Activated naive CD4-positive, alpha-beta T cell treated with anti-CD3 and anti-CD28 coated beads for 36 hours (primary cell): ENCODE measurements around the gene PTX4. TPM values are rescaled to one million over a fixed set of nuclear protein-coding genes. Genes with fewer than 3 reads are reported as not detected.

Experiments
- CTCF ChIA-PET: fragments of 350-600 bp; sonication (Branson Sonifier 250); formaldehyde crosslinking; loops from one replicate; lab custom pipeline; 2021; ENCODE audit warnings: antibody characterized with exemption; lab: Charles Lee
- DNase-seq: peaks from one replicate; pipeline ENCODE4 v3.0.0-alpha.2; 2020
- H3K27ac Mint-ChIP-seq: one replicate; pipeline ENCODE4 v1.8.0; 2021; ENCODE audit warnings: mild to moderate bottlenecking, mixed read lengths
- H3K27me3 Mint-ChIP-seq: one replicate; pipeline ENCODE4 v1.8.0; 2021; ENCODE audit warnings: low read depth, mixed read lengths
- H3K36me3 Mint-ChIP-seq: one replicate; pipeline ENCODE4 v1.8.0; 2021; ENCODE audit warnings: low read depth, mixed read lengths
- H3K4me1 Mint-ChIP-seq: one replicate; pipeline ENCODE4 v1.8.0; 2021; ENCODE audit warnings: low read depth, mixed read lengths
- H3K4me3 Mint-ChIP-seq: one replicate; pipeline ENCODE4 v1.8.0; 2021; ENCODE audit warnings: mild to moderate bottlenecking, moderate library complexity, mixed read lengths
- H3K9me3 Mint-ChIP-seq: one replicate; pipeline ENCODE4 v1.8.0; 2021; ENCODE audit warnings: mixed read lengths
- intact Hi-C: fragments of 100-400 bp; cut with micrococcal nuclease; formaldehyde crosslinking; loops from one replicate; pipeline ENCODE4 v1.15.1; 2023
- total RNA-seq, 2 experiments: library from RNA; stranded (reverse); gene quantifications; one replicate each; pipeline ENCODE4 v1.2.3, GENCODE V29; 2021

The PTX4 gene
- total RNA-seq, 2 experiments from 2014 or later, result not detected

GRCh38 chr16:1458336-1458976, 30.3 kb downstream of the PTX4 start:
- CTCF ChIA-PET, result no interaction called here

DNA sequence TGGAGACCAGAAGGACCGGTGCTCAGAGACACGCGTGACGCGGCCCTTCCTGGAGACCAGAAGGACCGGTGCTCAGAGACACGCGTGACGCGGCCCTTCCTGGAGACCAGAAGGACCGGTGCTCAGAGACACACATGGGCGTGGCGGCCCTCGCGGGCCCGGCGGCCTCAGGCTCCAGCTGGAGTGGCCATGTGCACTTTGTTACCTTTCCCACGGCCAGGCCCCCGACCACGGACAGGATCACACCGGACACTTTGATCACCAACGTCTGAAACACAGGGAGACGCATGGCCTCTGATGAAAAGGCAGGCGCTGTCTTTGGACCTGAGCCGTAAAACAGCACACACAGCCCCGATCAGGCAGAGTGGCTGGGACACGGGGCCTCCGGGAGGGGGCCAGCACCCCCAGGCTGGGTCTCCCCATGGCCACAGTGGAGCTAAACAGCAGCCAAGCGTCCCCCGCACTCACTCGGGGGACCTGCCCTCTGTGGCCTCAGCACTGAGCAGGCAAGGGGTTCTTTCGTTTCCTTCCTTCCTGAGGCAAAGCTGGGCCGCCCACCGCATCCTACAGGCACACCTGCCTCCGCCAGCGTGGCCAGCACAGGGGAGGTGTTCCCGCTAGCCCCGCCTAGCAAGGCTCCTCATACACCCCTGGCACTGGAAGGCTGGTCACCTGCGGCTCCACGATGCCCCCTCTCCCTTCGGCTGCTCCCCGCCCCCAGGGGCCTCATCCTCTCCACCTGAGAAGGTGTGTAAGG, 31.1 kb downstream of the PTX4 start:
- no peak overlapping the region for H3K27ac Mint-ChIP-seq
- intact Hi-C loops, result no loop called here

More at GRCh38 chr16:1458336-1458976, 30.3 kb downstream of the PTX4 start:
- no peaks in the 10 kb centered on the region for H3K9me3 Mint-ChIP-seq
- peaks cover 6% of the 10 kb centered on the region for H3K36me3 Mint-ChIP-seq
- H3K4me3 Mint-ChIP-seq, result no peak overlapping the region
- no peak overlapping the region for H3K27ac Mint-ChIP-seq
- no peaks in the 10 kb centered on the region for H3K27me3 Mint-ChIP-seq
- peak; percentile 30 for DNase-seq
- peaks cover 10% of the 10 kb centered on the region for H3K4me1 Mint-ChIP-seq
- intact Hi-C loops, result no loop called here

GRCh38 chr16:1456951-1457350, 31.8 kb downstream of the PTX4 start:
- Mint-ChIP-seq H3K4me3 (no peak overlapping the region), H3K4me1 (peaks cover 8% of the 10 kb centered on the region), H3K9me3 (no peaks in the 10 kb centered on the region), H3K27ac (no peak overlapping the region), H3K27me3 (no peaks in the 10 kb centered on the region), H3K36me3 (peaks cover 5% of the 10 kb centered on the region)
- CTCF ChIA-PET, result no interaction called here
- no peak for DNase-seq
- intact Hi-C loops, result no loop called here

More for the DNA sequence above, 31.1 kb downstream of the PTX4 start:
- Mint-ChIP-seq H3K4me1 (peaks cover 10% of the 10 kb centered on the region), H3K27me3 (no peaks in the 10 kb centered on the region), H3K36me3 (peaks cover 6% of the 10 kb centered on the region), H3K9me3 (no peaks in the 10 kb centered on the region), H3K4me3 (no peak overlapping the region)
- no peak for DNase-seq
- CTCF ChIA-PET, result no interaction called here

GRCh38 chr16:1455190-1456171, 33.3 kb downstream of the PTX4 start:
- H3K36me3 Mint-ChIP-seq, result peaks cover 4% of the 10 kb centered on the region
- no peaks in the 10 kb centered on the region for H3K27me3 Mint-ChIP-seq
- peaks cover 7% of the 10 kb centered on the region for H3K4me1 Mint-ChIP-seq
- H3K27ac Mint-ChIP-seq, result no peak overlapping the region
- CTCF ChIA-PET, result interaction anchor here (0.6 kb wide), 1 partner anchor 17 kb away, joined by 4 read pairs; no protein-coding TSS in a partner anchor
- H3K9me3 Mint-ChIP-seq, result no peaks in the 10 kb centered on the region
- H3K4me3 Mint-ChIP-seq, result no peak overlapping the region
- intact Hi-C loops, result no loop called here
- no peak for DNase-seq

GRCh38 chr16:1454561-1454960, 34.2 kb downstream of the PTX4 start:
- CTCF ChIA-PET, result interaction anchor here (0.6 kb wide), 1 partner anchor 18 kb away, joined by 4 read pairs; no protein-coding TSS in a partner anchor
- no peaks in the 10 kb centered on the region for H3K27me3 Mint-ChIP-seq
- H3K9me3 Mint-ChIP-seq, result no peaks in the 10 kb centered on the region
- peaks cover 7% of the 10 kb centered on the region for H3K4me1 Mint-ChIP-seq
- intact Hi-C loops, result no loop called here
- DNase-seq, result no peak
- no peak overlapping the region for H3K4me3 Mint-ChIP-seq
- peaks cover 7% of the 10 kb centered on the region for H3K36me3 Mint-ChIP-seq
- no peak overlapping the region for H3K27ac Mint-ChIP-seq

- Mint-ChIP-seq H3K27ac (peak overlapping the region; percentile 30), H3K36me3 (peaks cover 7% of the 10 kb centered on the region), H3K4me1 (peaks cover 3% of the 10 kb centered on the region), H3K4me3 (no peak overlapping the region), H3K27me3 (no peaks in the 10 kb centered on the region), H3K9me3 (no peaks in the 10 kb centered on the region)
- CTCF ChIA-PET, result no interaction called here
- intact Hi-C loops, result no loop called here
- no peak for DNase-seq
Observed at GRCh38 chr16:1453316-1453715, 35.4 kb downstream of the PTX4 start.

GRCh38 chr16:1452530-1452929, 36.2 kb downstream of the PTX4 start:
- DNase-seq, result no peak
- no peak overlapping the region for H3K4me3 Mint-ChIP-seq
- no peak overlapping the region for H3K27ac Mint-ChIP-seq
- intact Hi-C loops, result no loop called here
- peaks cover 3% of the 10 kb centered on the region for H3K4me1 Mint-ChIP-seq
- CTCF ChIA-PET, result no interaction called here
- H3K9me3 Mint-ChIP-seq, result no peaks in the 10 kb centered on the region
- H3K36me3 Mint-ChIP-seq, result peaks cover 7% of the 10 kb centered on the region
- H3K27me3 Mint-ChIP-seq, result no peaks in the 10 kb centered on the region

- intact Hi-C loops, result no loop called here
- H3K27me3 Mint-ChIP-seq, result no peaks in the 10 kb centered on the region
- CTCF ChIA-PET, result no interaction called here
- H3K4me1 Mint-ChIP-seq, result peaks cover 3% of the 10 kb centered on the region
- no peak for DNase-seq
- no peaks in the 10 kb centered on the region for H3K9me3 Mint-ChIP-seq
- peaks cover 7% of the 10 kb centered on the region for H3K36me3 Mint-ChIP-seq
- no peak overlapping the region for H3K4me3 Mint-ChIP-seq
- no peak overlapping the region for H3K27ac Mint-ChIP-seq
Observed at GRCh38 chr16:1451702-1452392, 36.9 kb downstream of the PTX4 start.

DNA sequence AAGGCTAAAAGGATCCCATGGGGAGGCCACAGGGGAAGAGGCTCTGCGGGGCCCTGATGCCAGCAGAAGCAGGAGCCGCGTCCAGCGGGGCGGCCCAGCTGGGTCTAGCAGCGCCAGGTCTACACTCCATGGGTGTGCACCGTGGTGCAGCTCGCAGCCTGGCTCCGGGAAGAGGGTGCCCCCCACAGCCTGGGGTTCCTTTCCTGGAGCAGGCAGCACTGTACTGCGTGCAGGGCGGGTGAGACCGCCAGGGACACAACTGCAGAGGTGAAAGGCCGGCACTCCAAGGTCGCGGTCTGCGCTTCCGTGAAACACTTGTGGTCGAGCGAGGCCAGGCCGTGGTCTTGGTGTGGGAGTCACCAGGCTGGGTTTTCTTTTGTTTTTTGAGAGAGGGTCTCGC, 37.9 kb downstream of the PTX4 start:
- intact Hi-C loops, result no loop called here
- Mint-ChIP-seq H3K27ac (no peak overlapping the region), H3K4me1 (peaks cover 3% of the 10 kb centered on the region), H3K27me3 (no peaks in the 10 kb centered on the region), H3K9me3 (no peaks in the 10 kb centered on the region), H3K36me3 (peaks cover 7% of the 10 kb centered on the region), H3K4me3 (no peak overlapping the region)
- CTCF ChIA-PET, result no interaction called here
- DNase-seq, result no peak

DNA sequence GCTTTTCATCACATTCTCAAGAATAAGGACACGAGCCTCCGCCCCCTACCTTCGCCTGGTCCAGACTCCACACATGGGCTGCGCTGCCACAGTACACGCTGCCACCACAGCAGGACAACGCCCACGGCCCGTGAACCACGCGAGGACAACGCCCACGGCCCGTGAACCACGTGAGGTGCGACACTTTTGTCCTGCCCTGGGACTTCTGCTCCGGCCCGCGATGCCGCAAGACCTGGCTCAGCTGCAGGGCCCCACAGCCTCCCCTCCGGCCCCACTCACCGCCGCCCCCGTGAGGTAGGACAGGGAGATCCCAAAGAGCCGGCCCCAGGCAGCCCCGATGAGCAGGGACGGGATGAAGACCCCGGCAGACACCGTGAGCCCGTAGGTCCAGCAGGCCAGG, 38.5 kb downstream of the PTX4 start:
- peaks cover 3% of the 10 kb centered on the region for H3K4me1 Mint-ChIP-seq
- intact Hi-C loops, result no loop called here
- no peaks in the 10 kb centered on the region for H3K27me3 Mint-ChIP-seq

DNA sequence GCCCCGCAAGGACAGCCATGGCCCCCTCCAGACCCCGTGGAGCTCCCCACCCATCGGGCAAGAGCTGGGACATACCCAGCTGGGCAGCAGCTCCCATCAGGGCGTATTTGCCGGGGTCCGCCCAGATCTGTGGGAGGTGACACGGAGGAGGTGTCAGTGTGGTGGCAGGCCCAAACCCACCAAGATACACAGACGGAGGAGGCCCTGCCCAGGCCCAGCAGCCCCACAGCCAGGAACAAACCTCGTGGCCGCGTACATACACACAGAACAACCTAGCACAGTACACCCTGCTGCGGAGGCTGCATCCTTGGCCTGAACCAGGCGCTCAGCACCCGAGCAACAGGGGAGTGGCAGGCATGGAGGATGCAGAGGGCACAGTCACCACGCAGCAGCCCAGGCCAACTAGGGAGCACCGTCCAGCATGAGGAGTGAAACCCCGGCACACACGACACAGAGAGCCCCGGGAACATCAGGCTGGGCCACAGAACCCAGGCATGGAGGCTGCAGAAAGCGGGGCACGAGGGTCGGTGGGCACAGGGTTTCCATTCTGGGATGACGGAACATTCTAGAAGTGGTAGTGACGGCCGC, 39.4 kb downstream of the PTX4 start:
- CTCF ChIA-PET, result no interaction called here
- intact Hi-C loops, result no loop called here
- DNase-seq, result no peak
- Mint-ChIP-seq H3K27ac (no peak overlapping the region), H3K9me3 (no peaks in the 10 kb centered on the region), H3K36me3 (peaks cover 6% of the 10 kb centered on the region), H3K4me1 (peaks cover 2% of the 10 kb centered on the region), H3K4me3 (no peak overlapping the region), H3K27me3 (no peaks in the 10 kb centered on the region)

More for the DNA sequence above, 38.5 kb downstream of the PTX4 start:
- no peak for DNase-seq
- Mint-ChIP-seq H3K27ac (no peak overlapping the region), H3K4me3 (no peak overlapping the region), H3K9me3 (no peaks in the 10 kb centered on the region), H3K36me3 (peaks cover 7% of the 10 kb centered on the region)
- CTCF ChIA-PET, result no interaction called here
